BJ (cell line): ENCODE results near the gene CD69. TPM values are rescaled to one million over a fixed set of nuclear protein-coding genes. Genes with fewer than 3 reads are reported as not detected.
A peak's percentile ranks its signal among the peaks of the same experiment; 100 is the strongest.

Experiments
- CTCF ChIA-PET: fragments of 350-600 bp; formaldehyde crosslinking; extraction: SDS; loops from one replicate; lab custom pipeline; 2021; ENCODE audit warnings: antibody characterized with exemption, inconsistent platforms; lab: Yijun Ruan, JAX
- POLR2A ChIA-PET: fragments of 300-600 bp; sonication (Branson Sonifier 250); formaldehyde crosslinking; extraction: SDS; loops from one replicate; lab custom pipeline; 2021; ENCODE audit warnings: antibody characterized with exemption; lab: Charles Lee
- DNase-seq: peaks from one replicate; pipeline ENCODE4 v3.0.0-alpha.2; 2011; ENCODE audit warnings: low read depth
- H3K27me3 ChIP-seq: 2 replicates; pipeline ENCODE4 v1.6.0; 2011; ENCODE audit warnings: low read length; ENCODE audit not compliant: control insufficient read depth, insufficient read depth
- H3K36me3 ChIP-seq: 2 replicates; pipeline ENCODE4 v1.5.1; 2011; ENCODE audit warnings: low read length; ENCODE audit not compliant: control insufficient read depth, insufficient read depth
- H3K4me3 ChIP-seq: 2 replicates; pipeline ENCODE4 v1.5.1; 2011; ENCODE audit warnings: low read depth, mild to moderate bottlenecking, control low read depth, low read length
- CTCF ChIP-seq: IDR thresholded peaks from 2 replicates; pipeline ENCODE4 v1.5.1; 2011; ENCODE audit warnings: low read depth, mild to moderate bottlenecking, control low read depth, inconsistent platforms, low read length, moderate library complexity; ENCODE audit not compliant: insufficient read depth
- polyA plus RNA-seq: library from polyadenylated mRNA; depleted of rRNA; stranded (reverse); fragments of >200 nt; gene quantifications from 2 replicates; pipeline ENCODE4 v1.2.3, GENCODE V29; 2011

CD69 gene
- polyA plus RNA-seq, 1 experiment: not detected

- ChIA-PET POLR2A (no interaction called here), CTCF (interaction anchor here (2.3 kb wide), 1 partner anchor 63 kb away, joined by 8 read pairs; no protein-coding TSS in a partner anchor)
- TF ChIP-seq CTCF: no peak
- Histone ChIP-seq H3K27me3 (no peaks in the 10 kb centered on the region), H3K4me3 (no peak overlapping the region), H3K36me3 (no peaks in the 10 kb centered on the region)
- no peak for DNase-seq
Measured at GRCh38 chr12:9805883-9806282, 45.2 kb upstream of the CD69 start.

- ChIA-PET POLR2A (no interaction called here), CTCF (interaction anchor here (1.0 to 5.1 kb wide), 3 partner anchors 16 to 57 kb away, joined by 3 to 27 read pairs (median 6); no protein-coding TSS in a partner anchor)
- TF ChIP-seq CTCF: no peak
- no peak overlapping the region for H3K4me3 ChIP-seq
- no peak for DNase-seq
- H3K36me3 ChIP-seq: no peaks in the 10 kb centered on the region
- no peaks in the 10 kb centered on the region for H3K27me3 ChIP-seq
Measured at GRCh38 chr12:9799961-9800360, 39.3 kb upstream of the CD69 start.

GRCh38 chr12:9797722-9798619 is 37.3 kb upstream of the CD69 start:
- ChIA-PET CTCF (interaction anchor here (0.9 to 5.1 kb wide), 3 partner anchors 47 to 55 kb away, joined by 3 to 27 read pairs (median 6); no protein-coding TSS in a partner anchor), POLR2A (interaction anchor here (0.6 kb wide), 1 partner anchor 481 kb away, joined by 5 read pairs; no protein-coding TSS in a partner anchor)
- peak; percentile 45 for TF ChIP-seq CTCF
- no peak for DNase-seq
- Histone ChIP-seq H3K27me3 (no peaks in the 10 kb centered on the region), H3K4me3 (no peak overlapping the region), H3K36me3 (no peaks in the 10 kb centered on the region)

- Histone ChIP-seq H3K36me3 (no peaks in the 10 kb centered on the region), H3K27me3 (no peaks in the 10 kb centered on the region), H3K4me3 (no peak overlapping the region)
- no peak for TF ChIP-seq CTCF
- no peak for DNase-seq
- POLR2A ChIA-PET: no interaction called here
- CTCF ChIA-PET: interaction anchor here (1.7 to 5.1 kb wide), 2 partner anchors 46 to 54 kb away, joined by 6 to 27 read pairs; no protein-coding TSS in a partner anchor
Measured at GRCh38 chr12:9796971-9797370, 36.3 kb upstream of the CD69 start.

GRCh38 chr12:9796346-9796745 is 35.6 kb upstream of the CD69 start:
- DNase-seq: no peak
- ChIA-PET CTCF (interaction anchor here (1.7 to 5.1 kb wide), 2 partner anchors 46 to 53 kb away, joined by 6 to 27 read pairs; no protein-coding TSS in a partner anchor), POLR2A (no interaction called here)
- Histone ChIP-seq H3K36me3 (no peaks in the 10 kb centered on the region), H3K27me3 (no peaks in the 10 kb centered on the region), H3K4me3 (no peak overlapping the region)
- TF ChIP-seq CTCF: no peak
